DMS153 treated with DMSO at 0.1 percent for 48 hours (cell line): Measurements from ENCODE around the gene PDSS1.
"Not testable (repeated sequence)": the region's sequence is repeated elsewhere in the genome, so short reads cannot be mapped to it uniquely, and the experiment has no call there.

Source experiments
- DNase-seq: peaks from one replicate; lab custom pipeline; 2025; ENCODE audit not compliant: unreplicated experiment; lab: John Stamatoyannopoulos, UW

PDSS1 gene

GRCh38 chr10:26697163-26697921 lies at the start of gene PDSS1:
Gene PDSS1 (plus strand): TSS chr10:26697701. CDS start chr10:26697712, 11 bp downstream.
- peak; percentile 3 for DNase-seq

- DNase-seq: not testable (repeated sequence)
Observed at GRCh38 chr10:26648245-26648636, 49.3 kb upstream of the PDSS1 start.

- DNase-seq: no peak
Observed at GRCh38 chr10:26650406-26650805, 47.1 kb upstream of the PDSS1 start.

GRCh38 chr10:26651476-26651875 lies 46.0 kb upstream of the PDSS1 start:
- DNase-seq: not testable (repeated sequence)

- no peak for DNase-seq
Observed at GRCh38 chr10:26653004-26653403, 44.5 kb upstream of the PDSS1 start.

- no peak for DNase-seq
Observed at GRCh38 chr10:26655746-26656145, 41.8 kb upstream of the PDSS1 start.

- no peak for DNase-seq
Observed at GRCh38 chr10:26662864-26663263, 34.6 kb upstream of the PDSS1 start.

- no peak for DNase-seq
Observed at GRCh38 chr10:26665080-26666048, 32.1 kb upstream of the PDSS1 start.

- DNase-seq: no peak
Observed at GRCh38 chr10:26675873-26676257, 21.6 kb upstream of the PDSS1 start.

GRCh38 chr10:26679588-26679987 lies 17.9 kb upstream of the PDSS1 start:
- no peak for DNase-seq

GRCh38 chr10:26681076-26681475 lies 16.4 kb upstream of the PDSS1 start:
- no peak for DNase-seq

GRCh38 chr10:26681971-26682370 lies 15.5 kb upstream of the PDSS1 start:
- not testable (repeated sequence) for DNase-seq

- no peak for DNase-seq
Observed at GRCh38 chr10:26682931-26683330, 14.6 kb upstream of the PDSS1 start.

- DNase-seq: not testable (repeated sequence)
Observed at GRCh38 chr10:26684667-26685264, 12.7 kb upstream of the PDSS1 start.

- no peak for DNase-seq
Observed at GRCh38 chr10:26685441-26685840, 12.1 kb upstream of the PDSS1 start.

GRCh38 chr10:26689399-26689798 lies 8.1 kb upstream of the PDSS1 start:
- no peak for DNase-seq

- DNase-seq: no peak
Observed at GRCh38 chr10:26690731-26691475, 6.6 kb upstream of the PDSS1 start.

- DNase-seq: not testable (repeated sequence)
Observed at GRCh38 chr10:26694536-26694935, 3.0 kb upstream of the PDSS1 start.

GRCh38 chr10:26696786-26697162 lies 727 bp upstream of the PDSS1 start:
- no peak for DNase-seq

- DNase-seq: no peak
Observed at GRCh38 chr10:26697922-26698608, 564 bp downstream of the PDSS1 start.
